OCI-LY7 (cell line): Measurements from ENCODE around the gene PCGF5. TPM values are rescaled to one million over a fixed set of nuclear protein-coding genes. Genes with fewer than 3 reads are reported as not detected.
A peak's percentile ranks its signal among the peaks of the same experiment; 100 is the strongest.

ENCODE experiments used
- Bru-seq: library from RNA; stranded (reverse); fragments of 400-500 nt; gene quantifications from one replicate; lab custom pipeline; 2021; lab: Mats Ljungman, UMichigan
- BruChase-seq, 2 experiments: library from RNA; stranded (reverse); fragments of 400-500 nt; gene quantifications; one replicate each; lab custom pipeline; 2021; lab: Mats Ljungman, UMichigan
- BruUV-seq: library from RNA; stranded (reverse); fragments of 400-500 nt; replicated peaks from 2 replicates; lab custom pipeline; 2021; lab: Mats Ljungman, UMichigan
- CTCF ChIA-PET: fragments of 300-600 bp; sonication (Branson Sonifier 250); formaldehyde crosslinking; loops from one replicate; lab custom pipeline; 2022; ENCODE audit warnings: antibody characterized with exemption; ENCODE audit not compliant: unreplicated experiment; lab: Charles Lee
- POLR2A ChIA-PET: fragments of 300-600 bp; sonication (Branson Sonifier 250); formaldehyde crosslinking; loops from one replicate; lab custom pipeline; 2022; ENCODE audit warnings: antibody characterized with exemption; lab: Charles Lee
- DNase-seq: peaks from one replicate; pipeline ENCODE4 v3.0.0-alpha.2; 2015; ENCODE audit warnings: low spot score
- H2AFZ ChIP-seq: fragments of 200-600 bp; sonication (generic), shearing (Covaris generic); 2 replicates; pipeline ENCODE4 v1.6.1; 2014; ENCODE audit warnings: mild to moderate bottlenecking, antibody characterized with exemption, low read length, moderate library complexity
- H3K27ac ChIP-seq: fragments of 200-600 bp; sonication (generic); 2 replicates; pipeline ENCODE4 v1.5.1; 2014; ENCODE audit warnings: mixed run types, low read depth, mild to moderate bottlenecking, moderate library complexity, low read length, inconsistent platforms; ENCODE audit not compliant: poor library complexity, severe bottlenecking
- H3K36me3 ChIP-seq: fragments of 200-600 bp; sonication (generic); 2 replicates; pipeline ENCODE4 v1.6.1; 2014; ENCODE audit warnings: mild to moderate bottlenecking, antibody characterized with exemption, low read length, moderate library complexity, mixed read lengths; ENCODE audit not compliant: insufficient read depth
- H3K4me1 ChIP-seq: fragments of 200-600 bp; sonication (generic); 2 replicates; pipeline ENCODE4 v1.5.1; 2014; ENCODE audit warnings: mild to moderate bottlenecking, low read length; ENCODE audit not compliant: insufficient read depth, poor library complexity, severe bottlenecking
- H3K4me2 ChIP-seq: fragments of 200-600 bp; sonication (generic); 2 replicates; pipeline ENCODE4 v1.6.1; 2014; ENCODE audit warnings: mild to moderate bottlenecking, low read length
- H3K4me3 ChIP-seq: fragments of 200-600 bp; sonication (generic); 2 replicates; pipeline ENCODE4 v1.5.1; 2014; ENCODE audit warnings: mild to moderate bottlenecking, low read depth, low read length; ENCODE audit not compliant: poor library complexity, severe bottlenecking
- H3K79me2 ChIP-seq: fragments of 200-600 bp; sonication (generic); 2 replicates; pipeline ENCODE4 v1.6.1; 2016; ENCODE audit warnings: low read depth, mild to moderate bottlenecking, low read length, moderate library complexity, mixed read lengths; ENCODE audit not compliant: insufficient read depth
- H3K9me2 ChIP-seq: fragments of 200-600 bp; sonication (generic); 2 replicates; pipeline ENCODE4 v1.6.1; 2016; ENCODE audit warnings: mild to moderate bottlenecking, low read length, mixed read lengths; ENCODE audit not compliant: insufficient read depth
- H3K9me3 ChIP-seq: fragments of 200-600 bp; sonication (generic); 2 replicates; pipeline ENCODE4 v1.6.1; 2014; ENCODE audit warnings: mild to moderate bottlenecking, mixed run types, low read length, mixed read lengths
- H4K20me1 ChIP-seq: fragments of 200-600 bp; sonication (generic); 2 replicates; pipeline ENCODE4 v1.6.1; 2014; ENCODE audit warnings: mild to moderate bottlenecking, antibody characterized with exemption, low read length, moderate library complexity, mixed read lengths; ENCODE audit not compliant: insufficient read depth
- EZH2phosphoT487 ChIP-seq: fragments of 200-600 bp; sonication (generic); IDR thresholded peaks from 2 replicates; pipeline ENCODE4 v1.6.1; 2018; ENCODE audit warnings: low read depth, borderline replicate concordance, mild to moderate bottlenecking, mixed run types, antibody characterized with exemption, low read length, moderate library complexity, mixed read lengths
- intact Hi-C: fragments of 100-400 bp; cut with micrococcal nuclease; formaldehyde crosslinking; loops from one replicate; pipeline ENCODE4 v1.10.0; 2022; ENCODE audit not compliant: unreplicated experiment
- long read RNA-seq: library from polyadenylated mRNA; stranded (forward); transcript quantifications from one replicate; pipeline ENCODE4 v2.0.0, GENCODE V29; 2022
- total RNA-seq, 2 experiments: library from RNA; depleted of rRNA in 1 of 2; stranded (reverse); fragments of >200 nt in 1 of 2; shearing (Covaris generic) in 1 of 2; gene quantifications; 2 replicates each; pipeline ENCODE4 v1.2.3, GENCODE V29; 2014 to 2022
- TF ChIP-seq, protein P1 (sequence below): fragments of 200-600 bp; sonication (generic); conservative IDR thresholded peaks from 2 replicates; pipeline ENCODE4 v1.5.1; 2014; ENCODE audit warnings: mild to moderate bottlenecking, antibody characterized with exemption, low read length, moderate library complexity, mixed read lengths

PCGF5 gene
- 25.1 and 32.5 TPM in 2 replicates for total RNA-seq (2014; rRNA removed; shearing (Covaris generic))
- total RNA-seq (2022), result 40.9 and 53.1 TPM in 2 replicates
- percentile 78 among the genes with signal in this experiment for Bru-seq, nascent RNA
- BruChase-seq, experiment 1, labeled RNA remaining after a 6-hour chase, result percentile 79 among the genes with signal in this experiment
- BruChase-seq, experiment 2, labeled RNA remaining after a 2-hour chase, result percentile 77 among the genes with signal in this experiment
- long read RNA-seq, full-length matches to known transcripts, result 36 of 67 reads
- long read RNA-seq, partial matches to known transcripts, result 1 of 67 reads
- long read RNA-seq, other reads (novel, unspliced or antisense), result 30 of 67 reads

DNA sequence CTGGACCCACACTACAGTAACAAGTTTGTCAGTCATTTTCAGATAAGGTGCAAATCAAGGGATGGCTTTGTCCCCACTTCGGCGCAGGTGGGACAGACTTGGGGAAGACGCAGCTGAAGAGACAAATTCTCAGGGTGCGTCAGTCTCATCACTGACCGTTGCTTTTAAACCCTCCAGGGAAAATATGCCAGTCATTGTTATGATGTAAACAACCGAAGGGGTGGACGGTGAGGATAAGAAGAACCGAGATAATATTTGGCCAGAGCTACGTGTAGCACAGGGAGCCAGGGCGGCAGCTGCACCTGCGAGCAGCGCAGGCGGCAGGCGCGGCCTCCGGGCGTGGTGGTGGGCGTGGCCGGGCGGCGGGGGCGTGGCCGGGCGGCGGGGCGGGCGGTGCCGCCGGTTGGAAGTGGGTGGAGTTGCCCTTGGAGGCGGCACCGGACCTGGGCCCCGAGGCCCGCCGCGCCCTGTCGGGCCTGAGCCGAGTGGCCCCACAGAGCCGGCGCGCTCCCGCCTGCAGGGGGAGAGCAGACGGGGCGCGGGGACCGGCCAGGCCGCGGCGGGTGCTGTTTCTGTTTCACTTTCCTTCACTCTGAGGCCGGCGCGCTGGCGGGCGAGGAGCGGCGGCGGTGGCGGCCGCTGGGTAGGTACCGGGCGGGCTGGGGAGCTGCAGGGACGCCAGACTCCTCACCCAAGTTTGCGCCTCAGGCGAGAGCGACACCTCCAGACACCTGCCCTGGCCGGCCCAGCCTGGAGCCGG lies at the start of gene PCGF5:
Gene PCGF5, plus strand, starts transcription at position 470 of the 760 bp plus-strand sequence. CDS start 2,209 bp downstream, outside the sequence.
- H3K4me2 ChIP-seq, result peak within 1 kb of the TSS; percentile 91
- peak; percentile 94 for DNase-seq
- ChIA-PET CTCF (interaction anchor here (0.5 to 0.9 kb wide), 3 partner anchors 8 to 57 kb away, joined by 3 to 8 read pairs (median 3); no protein-coding TSS in a partner anchor), POLR2A (interaction anchor here (0.5 to 2.2 kb wide), 2 partner anchors 10 to 1491 kb away, joined by 4 to 12 read pairs; no protein-coding TSS in a partner anchor)
- H2AFZ ChIP-seq, result peak within 1 kb of the TSS; percentile 84
- no peaks in the 10 kb centered on the region for H3K9me3 ChIP-seq
- H3K4me3 ChIP-seq, result peak within 1 kb of the TSS; percentile 82
- TF ChIP-seq EZH2phosphoT487, result no peak
- no peaks in the 10 kb centered on the region for H3K9me2 ChIP-seq
- H3K27ac ChIP-seq, result peak within 1 kb of the TSS; percentile 75
- peaks cover 34% of the 10 kb centered on the region for H3K4me1 ChIP-seq
- peaks cover 16% of the 10 kb centered on the region for H3K36me3 ChIP-seq
- intact Hi-C loops, result loop anchor here (1.0 to 2.0 kb wide), 2 partner anchors 30 to 57 kb away; no protein-coding TSS in a partner anchor
- BruUV-seq, result no TSS peak
- peaks cover 10% of the 10 kb centered on the region; the same call in 1 of the 2 replicates for H4K20me1 ChIP-seq
- H3K79me2 ChIP-seq, result peaks cover 22% of the 10 kb centered on the region; the same call in 1 of the 2 replicates

DNA sequence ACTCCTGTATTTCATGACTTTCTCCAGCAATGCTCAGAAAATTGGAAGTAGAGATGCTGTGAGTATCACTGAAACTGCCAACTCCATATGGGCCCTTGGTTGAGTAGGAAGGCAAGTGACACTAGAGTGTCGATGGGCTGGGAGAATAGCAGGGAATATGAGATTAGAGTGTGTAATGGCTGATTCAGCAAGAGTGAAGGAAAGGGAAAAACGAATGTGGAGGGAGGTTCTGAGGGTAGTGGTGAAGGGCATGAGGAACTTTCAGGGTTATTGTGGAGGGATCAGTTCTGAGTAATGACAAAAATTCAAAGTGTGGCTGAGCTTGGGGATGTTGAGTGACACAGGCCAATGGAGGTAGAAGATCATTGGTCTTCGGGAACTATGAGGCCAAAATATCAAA lies 49.0 kb upstream of the PCGF5 start:
- no peak for DNase-seq
- H4K20me1 ChIP-seq, result no peaks in the 10 kb centered on the region
- H3K9me2 ChIP-seq, result no peaks in the 10 kb centered on the region
- H3K4me3 ChIP-seq, result no peak overlapping the region
- no peak overlapping the region for H3K4me2 ChIP-seq
- H3K9me3 ChIP-seq, result no peaks in the 10 kb centered on the region
- ChIA-PET CTCF (no interaction called here), POLR2A (no interaction called here)
- H3K4me1 ChIP-seq, result no peaks in the 10 kb centered on the region
- H3K79me2 ChIP-seq, result no peaks in the 10 kb centered on the region
- no peaks in the 10 kb centered on the region for H3K36me3 ChIP-seq
- intact Hi-C loops, result no loop called here
- no peak overlapping the region for H3K27ac ChIP-seq
- H2AFZ ChIP-seq, result no peak overlapping the region
- TF ChIP-seq, protein P1, sequence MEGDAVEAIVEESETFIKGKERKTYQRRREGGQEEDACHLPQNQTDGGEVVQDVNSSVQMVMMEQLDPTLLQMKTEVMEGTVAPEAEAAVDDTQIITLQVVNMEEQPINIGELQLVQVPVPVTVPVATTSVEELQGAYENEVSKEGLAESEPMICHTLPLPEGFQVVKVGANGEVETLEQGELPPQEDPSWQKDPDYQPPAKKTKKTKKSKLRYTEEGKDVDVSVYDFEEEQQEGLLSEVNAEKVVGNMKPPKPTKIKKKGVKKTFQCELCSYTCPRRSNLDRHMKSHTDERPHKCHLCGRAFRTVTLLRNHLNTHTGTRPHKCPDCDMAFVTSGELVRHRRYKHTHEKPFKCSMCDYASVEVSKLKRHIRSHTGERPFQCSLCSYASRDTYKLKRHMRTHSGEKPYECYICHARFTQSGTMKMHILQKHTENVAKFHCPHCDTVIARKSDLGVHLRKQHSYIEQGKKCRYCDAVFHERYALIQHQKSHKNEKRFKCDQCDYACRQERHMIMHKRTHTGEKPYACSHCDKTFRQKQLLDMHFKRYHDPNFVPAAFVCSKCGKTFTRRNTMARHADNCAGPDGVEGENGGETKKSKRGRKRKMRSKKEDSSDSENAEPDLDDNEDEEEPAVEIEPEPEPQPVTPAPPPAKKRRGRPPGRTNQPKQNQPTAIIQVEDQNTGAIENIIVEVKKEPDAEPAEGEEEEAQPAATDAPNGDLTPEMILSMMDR, result no peak
- no peak for TF ChIP-seq EZH2phosphoT487
- no TSS peak for BruUV-seq

DNA sequence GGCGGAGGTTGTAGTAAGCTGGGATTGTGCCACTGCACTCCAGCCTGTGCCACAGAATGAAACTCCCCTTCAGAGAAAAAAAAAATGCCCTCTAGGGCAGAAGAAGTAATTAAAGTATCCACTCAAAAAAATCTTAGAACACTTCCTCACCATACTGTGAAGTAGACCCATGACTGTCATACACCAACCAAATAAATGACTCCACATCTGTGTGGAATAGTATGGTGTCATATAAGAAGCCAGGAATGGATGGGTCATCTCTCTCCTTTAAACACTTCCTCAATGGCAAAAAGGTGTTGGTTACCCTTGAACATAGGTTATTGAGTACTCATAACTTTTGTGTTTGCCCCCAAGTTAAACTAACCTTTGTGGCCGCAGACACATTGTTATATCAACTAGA lies 48.1 kb upstream of the PCGF5 start:
- no peaks in the 10 kb centered on the region for H4K20me1 ChIP-seq
- H3K27ac ChIP-seq, result no peak overlapping the region
- intact Hi-C loops, result no loop called here
- no peak overlapping the region for H3K4me3 ChIP-seq
- H2AFZ ChIP-seq, result no peak overlapping the region
- CTCF ChIA-PET, result no interaction called here
- no peaks in the 10 kb centered on the region for H3K36me3 ChIP-seq
- POLR2A ChIA-PET, result interaction anchor here (1.1 kb wide), 1 partner anchor 9 kb away, joined by 5 read pairs; no protein-coding TSS in a partner anchor
- BruUV-seq, result no TSS peak
- DNase-seq, result no peak
- no peaks in the 10 kb centered on the region for H3K79me2 ChIP-seq
- no peaks in the 10 kb centered on the region for H3K4me1 ChIP-seq
- no peaks in the 10 kb centered on the region for H3K9me2 ChIP-seq
- no peak overlapping the region for H3K4me2 ChIP-seq
- TF ChIP-seq, protein P1, result no peak
- no peak for TF ChIP-seq EZH2phosphoT487
- no peaks in the 10 kb centered on the region for H3K9me3 ChIP-seq
